IMR-90 (cell line): ENCODE data around the gene VAT1L. TPM values are rescaled to one million over a fixed set of nuclear protein-coding genes. Genes with fewer than 3 reads are reported as not detected.

Experiments used
- ATAC-seq: fragments of 200-7000 bp; cut with Tn5 transposase; 2 replicates; pipeline ENCODE4 v1.9.1; 2020; ENCODE audit warnings: low read depth, mild to moderate bottlenecking, moderate library complexity
- BruUV-seq: library from RNA; stranded (reverse); fragments of 400-500 nt; replicated peaks from 2 replicates; lab custom pipeline; 2021; lab: Mats Ljungman, UMichigan
- CTCF ChIA-PET: fragments of 300-600 bp; formaldehyde crosslinking; extraction: SDS; loops from one replicate; lab custom pipeline; 2021; ENCODE audit warnings: antibody characterized with exemption; lab: Yijun Ruan, JAX
- POLR2A ChIA-PET: fragments of 300-600 bp; sonication (Branson Sonifier 250); formaldehyde crosslinking; loops from one replicate; lab custom pipeline; 2022; ENCODE audit warnings: antibody characterized with exemption; ENCODE audit not compliant: unreplicated experiment; lab: Charles Lee
- DNase-seq: peaks from one replicate; pipeline ENCODE4 v3.0.0; 2013
- H2AFZ ChIP-seq: replicated peaks from 2 replicates; pipeline ENCODE3; 2013; ENCODE audit warnings: low read length, mild to moderate bottlenecking; ENCODE audit not compliant: poor library complexity
- H2AK5ac ChIP-seq: 2 replicates; pipeline ENCODE4 v1.6.1; 2013; ENCODE audit warnings: low read depth, low read length, inconsistent platforms
- H2AK9ac ChIP-seq: replicated peaks from 2 replicates; pipeline ENCODE3; 2013; ENCODE audit warnings: mild to moderate bottlenecking, low read depth, low read length, moderate library complexity; ENCODE audit not compliant: poor library complexity
- H2BK120ac ChIP-seq: 2 replicates; pipeline ENCODE4 v1.6.1; 2013; ENCODE audit warnings: low read depth, low read length, inconsistent platforms
- H2BK15ac ChIP-seq: 3 replicates; pipeline ENCODE4 v1.6.1; 2013; ENCODE audit warnings: low read depth, low read length, inconsistent platforms
- H2BK20ac ChIP-seq: 2 replicates; pipeline ENCODE4 v1.6.1; 2013; ENCODE audit warnings: low read depth, mild to moderate bottlenecking, inconsistent platforms, low read length, moderate library complexity
- H2BK5ac ChIP-seq: 2 replicates; pipeline ENCODE4 v1.6.1; 2013; ENCODE audit warnings: mild to moderate bottlenecking, low read depth, low read length, inconsistent platforms; ENCODE audit not compliant: poor library complexity, severe bottlenecking
- H3K14ac ChIP-seq: replicated peaks from 2 replicates; pipeline ENCODE4 v1.6.1; 2013; ENCODE audit warnings: low read depth, low read length, inconsistent platforms
- H3K18ac ChIP-seq: 2 replicates; pipeline ENCODE4 v1.6.1; 2013; ENCODE audit warnings: low read depth, low read length, control low read depth
- H3K23ac ChIP-seq: 2 replicates; pipeline ENCODE4 v1.6.1; 2013; ENCODE audit warnings: low read depth, low read length, inconsistent platforms
- H3K27ac ChIP-seq: 2 replicates; pipeline ENCODE4 v1.5.1; 2013; ENCODE audit warnings: mild to moderate bottlenecking, control low read depth, low read length; ENCODE audit not compliant: insufficient read depth
- H3K27me3 ChIP-seq: 2 replicates; pipeline ENCODE4 v1.6.1; 2013; ENCODE audit warnings: low read length; ENCODE audit not compliant: control insufficient read depth, insufficient read depth
- H3K36me3 ChIP-seq: 2 replicates; pipeline ENCODE4 v1.6.1; 2013; ENCODE audit warnings: low read length, mixed read lengths; ENCODE audit not compliant: control insufficient read depth, insufficient read depth
- H3K4ac ChIP-seq: 2 replicates; pipeline ENCODE4 v1.6.1; 2013; ENCODE audit warnings: low read depth, low read length, inconsistent platforms
- H3K4me1 ChIP-seq: 2 replicates; pipeline ENCODE4 v1.6.1; 2013; ENCODE audit warnings: low read length, mixed read lengths; ENCODE audit not compliant: control insufficient read depth, insufficient read depth
- H3K4me2 ChIP-seq: 2 replicates; pipeline ENCODE4 v1.6.1; 2013; ENCODE audit warnings: low read depth, mild to moderate bottlenecking, control low read depth, low read length, moderate library complexity
- H3K4me3 ChIP-seq: 2 replicates; pipeline ENCODE4 v1.5.1; 2013; ENCODE audit warnings: low read depth, mild to moderate bottlenecking, control low read depth, low read length, moderate library complexity; ENCODE audit not compliant: insufficient read depth
- H3K56ac ChIP-seq: 2 replicates; pipeline ENCODE4 v1.6.1; 2013; ENCODE audit warnings: low read length, inconsistent platforms; ENCODE audit not compliant: insufficient read depth; ENCODE audit errors: extremely low read depth
- H3K79me1 ChIP-seq, 2 experiments: 2 replicates each; pipeline ENCODE4 v1.6.1; 2013; ENCODE audit warnings: low read length in 2 of 2, inconsistent platforms in 1 of 2, low read depth in 1 of 2
- H3K9ac ChIP-seq: 2 replicates; pipeline ENCODE4 v1.6.1; 2013; ENCODE audit warnings: low read depth, low read length, control low read depth
- H3K9me1 ChIP-seq: 2 replicates; pipeline ENCODE4 v1.6.1; 2013; ENCODE audit warnings: low read length, inconsistent platforms; ENCODE audit not compliant: insufficient read depth
- H3K9me3 ChIP-seq: 2 replicates; pipeline ENCODE4 v1.6.1; 2013; ENCODE audit warnings: low read length; ENCODE audit not compliant: control insufficient read depth, insufficient read depth
- H4K20me1 ChIP-seq: 2 replicates; pipeline ENCODE4 v1.6.1; 2013; ENCODE audit warnings: low read length, inconsistent platforms; ENCODE audit not compliant: insufficient read depth
- H4K5ac ChIP-seq: 2 replicates; pipeline ENCODE4 v1.6.1; 2013; ENCODE audit warnings: mild to moderate bottlenecking, low read depth, low read length, control low read depth
- H4K8ac ChIP-seq, 2 experiments: 2 replicates each; pipeline ENCODE4 v1.6.1; 2013; ENCODE audit warnings: low read depth in 2 of 2, low read length in 2 of 2, control low read depth in 1 of 2, inconsistent platforms in 1 of 2
- H4K91ac ChIP-seq: 2 replicates; pipeline ENCODE4 v1.6.1; 2013; ENCODE audit warnings: low read depth, low read length, inconsistent platforms; ENCODE audit not compliant: insufficient read depth
- CEBPB ChIP-seq: IDR thresholded peaks from 2 replicates; pipeline ENCODE4 v1.6.1; 2012; ENCODE audit warnings: low read depth, low read length, improper control_type of control experiment
- FOS ChIP-seq: fragments of 150-350 bp; IDR thresholded peaks from 2 replicates; pipeline ENCODE4 v1.6.1; 2016; ENCODE audit warnings: low read depth, low read length
- MAFK ChIP-seq: IDR thresholded peaks from 2 replicates; pipeline ENCODE4 v1.6.1; 2012; ENCODE audit warnings: low read depth, low read length, improper control_type of control experiment
- MAZ ChIP-seq: IDR thresholded peaks from 2 replicates; pipeline ENCODE4 v1.6.1; 2012; ENCODE audit warnings: low read depth, mild to moderate bottlenecking, low read length, improper control_type of control experiment, moderate library complexity, borderline replicate concordance
- POLR2A ChIP-seq: IDR thresholded peaks from 2 replicates; pipeline ENCODE4 v1.6.1; 2012; ENCODE audit warnings: mild to moderate bottlenecking, low read depth, low read length
- RFX5 ChIP-seq: IDR thresholded peaks from 2 replicates; pipeline ENCODE4 v1.8.0; 2012; ENCODE audit warnings: low read depth, mild to moderate bottlenecking, low read length, moderate library complexity
- WGBS, 2 experiments: methylation state at CpG; one replicate each; pipeline versions ENCODE4 v1.1.5 to v1.1.7; 2013; ENCODE audit warnings: missing lambda C conversion rate in 2 of 2; ENCODE audit not compliant: insufficient read length in 1 of 2; ENCODE audit errors: extremely low coverage in 2 of 2; 5-methylcytosine and 5-hydroxymethylcytosine counted together
- dilution Hi-C: fragments of 300-500 bp; cut with HindIII; formaldehyde crosslinking; loops from one replicate; pipeline ENCODE4 v1.14.3; 2018; ENCODE audit warnings: low sequenced_read_pairs; ENCODE audit not compliant: unreplicated experiment
- in situ Hi-C: fragments of 300-500 bp; cut with MboI; formaldehyde crosslinking; loops from 3 replicates; pipeline ENCODE4 v1.14.3; 2019; ENCODE audit warnings: low sequenced_read_pairs, inconsistent platforms, mixed read lengths
- intact Hi-C: fragments of 100-400 bp; cut with micrococcal nuclease; formaldehyde crosslinking; loops from 2 replicates; pipeline ENCODE4 v1.10.0; 2022
- polyA plus RNA-seq, 3 experiments: library from polyadenylated mRNA; depleted of rRNA; stranded (reverse); fragments of >200 nt; gene quantifications; 2 replicates each; pipeline ENCODE4 v1.2.3, GENCODE V29; 2012; ENCODE audit warnings: low replicate concordance in 1 of 3
- total RNA-seq: library from RNA; depleted of rRNA; stranded (reverse); fragments of >200 nt; gene quantifications from 2 replicates; pipeline ENCODE4 v1.2.3, GENCODE V29; 2012

The VAT1L gene
- total and polyA plus RNA-seq, 2 of the 4 experiments (the other 2 are of a cell fraction) = 15.4 to 18.5 TPM

GRCh38 chr16:78025631-78026030 is 237.3 kb downstream of the VAT1L start:
- Histone ChIP-seq H2BK120ac (no peak overlapping the region), H3K4me2 (no peak overlapping the region), H4K8ac (no peak overlapping the region), H3K18ac (no peak overlapping the region), H3K14ac (no peak overlapping the region), H2AK9ac (no peak overlapping the region), H3K9me1 (no peaks in the 10 kb centered on the region), H3K79me1 (no peaks in the 10 kb centered on the region), H3K4me3 (no peak overlapping the region), H2BK5ac (no peak overlapping the region), H2AK5ac (no peak overlapping the region), H4K20me1 (no peaks in the 10 kb centered on the region), H2BK15ac (no peak overlapping the region), H3K36me3 (no peaks in the 10 kb centered on the region), H2AFZ (no peak overlapping the region), H3K4ac (no peak overlapping the region), H3K9ac (no peak overlapping the region), H4K5ac (no peak overlapping the region), H3K23ac (no peak overlapping the region), H2BK20ac (no peak overlapping the region), H3K4me1 (peaks cover 1% of the 10 kb centered on the region; the same call in 1 of the 2 replicates), H3K9me3 (no peaks in the 10 kb centered on the region), H3K27ac (no peak overlapping the region), H4K91ac (no peak overlapping the region), H3K27me3 (no peaks in the 10 kb centered on the region), H3K56ac (no peak overlapping the region)
- ChIA-PET POLR2A (no interaction called here), CTCF (interaction anchor here (1.4 kb wide), 1 partner anchor 18 kb away, joined by 3 read pairs; no protein-coding TSS in a partner anchor)
- dilution Hi-C loops (no loop called here), intact Hi-C loops (no loop called here), in situ Hi-C loops (no loop called here)
- DNase-seq = no peak
- TF ChIP-seq MAFK (no peak), MAZ (no peak), CEBPB (no peak), FOS (no peak), RFX5 (no peak), POLR2A (no peak)
- WGBS, 2 experiments = no CpG with 5 or more reads among the region's 1 CpG
- no peak for ATAC-seq
- no TSS peak for BruUV-seq
